Fibroblast of skin of back (primary cell): ENCODE measurements around the gene CYP2J2.
"Not testable (repeated sequence)": the region's sequence is repeated elsewhere in the genome, so short reads cannot be mapped to it uniquely, and the experiment has no call there.

Experiments used
- DNase-seq: peaks from one replicate; pipeline ENCODE4 v3.0.0-alpha.2; 2013

The CYP2J2 gene

GRCh38 chr1:59917785-59918180, 8.8 kb downstream of the CYP2J2 start:
- no peak for DNase-seq

DNA sequence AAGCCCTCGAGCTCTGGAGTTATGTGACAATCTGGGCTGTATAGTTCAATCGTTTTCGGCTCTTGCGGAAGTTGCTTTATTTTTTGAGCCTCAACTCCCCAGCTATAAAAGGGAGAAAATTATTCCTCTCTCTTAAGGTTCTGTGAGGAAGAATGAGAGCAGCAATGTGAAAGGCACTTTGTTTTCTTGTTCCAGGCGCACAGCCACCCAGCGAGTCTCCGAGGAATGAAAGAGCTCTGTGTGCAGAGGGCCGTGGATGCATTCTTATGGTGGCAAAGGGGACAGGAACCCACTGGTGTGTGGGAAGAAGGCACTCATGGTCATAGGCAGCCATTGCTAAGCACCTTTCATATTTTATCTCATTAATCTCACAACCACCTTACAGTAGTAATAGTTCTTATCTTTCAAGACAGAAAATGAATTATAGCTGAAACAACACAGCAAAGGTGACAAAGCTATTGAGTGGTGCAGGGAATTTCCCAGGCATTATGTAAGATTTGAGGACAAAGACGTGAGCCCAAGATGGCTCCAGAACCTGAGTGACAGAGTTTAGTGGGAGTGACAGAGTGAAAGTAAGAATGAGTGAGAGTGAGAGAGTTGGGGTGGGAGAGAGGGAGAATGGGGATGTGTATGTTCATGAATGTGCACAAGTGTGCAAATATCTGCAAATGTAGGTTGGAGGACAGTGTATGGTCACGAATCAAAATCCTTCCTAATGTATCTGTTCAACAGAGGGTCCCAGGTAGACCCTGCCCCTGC, 9.4 kb downstream of the CYP2J2 start:
- DNase-seq, result no peak

DNA sequence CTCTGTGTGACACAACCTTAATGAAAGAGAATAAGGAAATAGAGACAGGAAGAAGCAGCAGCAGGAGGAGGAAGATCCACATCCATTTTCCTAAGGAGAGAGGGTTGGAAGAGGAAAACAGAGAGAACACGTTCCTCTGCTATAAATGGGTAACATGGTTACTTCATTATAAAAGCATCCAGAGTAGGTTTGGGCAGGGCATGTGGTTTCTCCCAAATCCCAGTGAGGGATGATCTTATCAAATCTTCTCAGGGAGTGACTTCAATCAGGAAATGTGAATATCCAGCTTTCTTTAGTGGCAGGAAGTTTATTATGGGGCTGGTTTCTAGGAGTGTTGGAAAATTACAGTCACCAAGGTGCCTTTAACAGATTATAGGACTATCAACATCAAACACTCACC, 11.1 kb downstream of the CYP2J2 start:
- DNase-seq, result no peak

DNA sequence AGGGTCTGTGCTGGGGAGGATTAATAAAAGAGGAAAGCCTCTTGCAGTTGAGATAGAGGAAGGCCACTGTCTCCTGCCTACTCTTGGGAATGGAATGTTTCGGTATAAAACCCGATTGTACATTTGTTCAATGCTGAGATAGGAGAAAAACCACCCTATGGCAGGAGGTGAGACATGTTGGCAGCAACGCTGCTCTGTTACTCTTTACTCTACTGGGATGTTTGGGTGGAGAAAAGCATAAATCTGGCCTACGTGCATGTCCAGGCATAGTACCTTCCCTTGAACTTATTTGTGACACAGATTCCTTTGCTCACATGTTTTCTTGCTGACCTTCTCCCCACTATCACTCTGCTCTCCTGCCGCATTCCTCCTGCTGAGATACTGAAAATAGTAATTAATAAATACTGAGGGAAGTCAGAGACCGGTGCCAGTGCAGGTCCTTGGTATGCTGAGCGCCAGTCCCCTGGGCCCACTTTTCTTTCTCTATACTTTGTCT, 11.7 kb downstream of the CYP2J2 start:
- DNase-seq, result not testable (repeated sequence)

DNA sequence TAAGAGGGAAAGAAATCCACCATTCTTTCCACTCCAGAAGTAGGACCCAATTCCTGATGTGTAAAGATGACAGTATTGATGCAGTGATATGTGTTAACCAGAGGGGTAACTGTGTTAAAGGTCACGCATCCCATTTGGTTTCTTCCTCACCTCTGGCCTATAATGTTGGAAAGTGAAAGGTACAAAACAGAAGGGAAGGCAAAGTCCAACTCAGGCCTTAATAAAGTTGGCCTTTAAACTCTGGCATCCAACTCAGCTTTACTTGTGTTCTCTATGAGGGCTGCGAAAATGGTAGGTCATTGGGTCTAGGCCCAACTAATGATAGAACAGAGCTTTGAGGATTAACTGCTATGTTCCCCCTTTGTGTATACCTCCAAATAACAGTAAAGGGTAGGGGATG, 17.9 kb downstream of the CYP2J2 start:
- DNase-seq, result no peak

DNA sequence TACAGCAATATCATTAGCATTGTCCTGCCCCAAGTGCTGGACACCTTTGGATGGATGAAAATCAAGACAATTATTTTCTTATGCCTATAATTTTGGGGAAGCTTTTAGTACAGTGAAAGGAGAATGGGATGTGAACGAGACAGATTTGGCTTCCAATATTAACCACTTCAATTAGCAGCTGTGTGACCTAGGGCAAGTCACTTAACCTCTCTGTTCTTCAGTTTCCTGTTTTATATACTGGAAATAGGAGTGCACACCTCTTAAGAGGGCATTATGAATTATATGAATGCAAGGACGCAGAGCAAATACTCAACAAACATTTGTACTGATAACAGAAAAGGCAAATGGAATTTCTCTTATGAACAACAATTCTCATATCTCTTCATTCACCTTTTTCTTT, 18.5 kb downstream of the CYP2J2 start:
- DNase-seq, result no peak

- DNase-seq, result no peak
Measured at GRCh38 chr1:59906931-59907330, 19.6 kb downstream of the CYP2J2 start.

- DNase-seq, result peak; percentile 21
Measured at GRCh38 chr1:59903141-59903754, 23.3 kb downstream of the CYP2J2 start.

GRCh38 chr1:59901770-59902388, 24.7 kb downstream of the CYP2J2 start:
- peak; percentile 9 for DNase-seq

DNA sequence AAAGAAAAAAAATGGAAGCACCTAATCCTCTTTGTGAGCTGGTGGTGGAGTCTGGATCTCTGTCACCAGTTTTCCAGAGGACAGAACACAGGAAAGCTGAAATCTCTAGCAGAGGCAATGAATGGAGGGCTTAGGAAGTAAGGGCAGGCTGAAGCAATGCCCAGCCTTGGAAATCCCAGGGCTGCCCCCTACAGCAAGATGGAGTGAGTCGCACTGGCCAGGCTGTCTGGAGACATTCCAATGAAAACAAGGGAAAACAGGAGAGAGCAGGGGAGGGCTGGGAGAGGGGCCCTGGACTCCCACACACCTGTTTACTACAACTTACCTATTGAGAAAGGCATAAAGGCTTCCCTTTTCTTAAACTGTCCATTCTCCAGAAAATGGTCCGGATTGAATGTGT, 25.9 kb downstream of the CYP2J2 start:
- DNase-seq, result no peak

- no peak for DNase-seq
Measured at GRCh38 chr1:59898927-59899326, 27.6 kb downstream of the CYP2J2 start.

- no peak for DNase-seq
Measured at GRCh38 chr1:59897165-59897564, 29.4 kb downstream of the CYP2J2 start.

- no peak for DNase-seq
Measured at GRCh38 chr1:59892841-59893811, 33.4 kb downstream of the CYP2J2 start.

DNA sequence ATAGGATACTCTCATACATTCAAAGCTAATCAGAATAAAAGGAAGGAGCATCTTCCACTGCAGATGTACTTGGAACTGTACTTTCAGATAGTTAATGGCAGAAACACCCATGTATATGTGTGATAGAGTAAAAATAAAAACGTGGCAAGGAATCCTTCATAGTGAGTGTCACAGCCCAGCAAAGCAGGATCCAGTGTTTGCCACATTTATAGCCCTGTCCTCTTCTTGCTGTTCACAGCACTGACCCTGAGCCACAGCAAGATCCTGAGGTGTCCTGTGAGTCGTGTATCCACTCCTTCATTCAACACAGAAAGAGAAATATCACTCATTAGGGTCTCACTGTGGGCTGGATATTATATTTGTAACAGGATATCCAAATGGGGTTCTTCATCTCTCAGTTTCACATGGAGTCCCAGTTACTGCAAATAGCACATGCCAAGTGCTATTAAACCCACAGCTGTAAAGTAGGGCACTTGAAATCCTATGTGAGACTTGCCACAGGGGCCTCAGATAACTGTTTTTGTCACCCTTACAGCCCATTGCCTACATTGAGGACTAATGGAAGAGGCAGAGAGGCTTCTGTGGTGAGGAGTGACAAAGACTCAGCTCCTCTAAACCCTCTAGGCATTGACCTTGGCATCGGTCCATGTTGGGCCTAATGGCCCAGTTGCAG, 41.3 kb downstream of the CYP2J2 start:
- DNase-seq, result no peak

DNA sequence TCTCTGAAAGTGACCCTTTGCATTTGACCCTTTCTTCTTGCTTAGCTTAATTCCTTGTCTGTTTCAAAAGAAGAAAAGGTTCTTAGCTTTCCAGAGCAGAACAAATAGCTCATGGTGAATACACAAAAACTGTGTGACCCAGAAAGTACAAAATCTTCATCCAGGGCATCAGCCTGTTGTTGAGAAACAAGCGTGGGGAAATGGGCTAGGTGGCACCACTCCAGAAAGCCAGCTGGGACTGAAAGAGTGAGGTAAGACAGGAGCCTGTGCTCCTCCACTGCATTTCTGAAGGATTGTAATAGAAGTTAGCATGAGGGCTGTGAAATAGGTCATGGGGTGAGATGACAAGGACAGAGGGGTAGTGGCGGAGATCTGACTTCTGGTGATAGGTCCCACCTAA, 45.8 kb downstream of the CYP2J2 start:
- DNase-seq, result no peak

DNA sequence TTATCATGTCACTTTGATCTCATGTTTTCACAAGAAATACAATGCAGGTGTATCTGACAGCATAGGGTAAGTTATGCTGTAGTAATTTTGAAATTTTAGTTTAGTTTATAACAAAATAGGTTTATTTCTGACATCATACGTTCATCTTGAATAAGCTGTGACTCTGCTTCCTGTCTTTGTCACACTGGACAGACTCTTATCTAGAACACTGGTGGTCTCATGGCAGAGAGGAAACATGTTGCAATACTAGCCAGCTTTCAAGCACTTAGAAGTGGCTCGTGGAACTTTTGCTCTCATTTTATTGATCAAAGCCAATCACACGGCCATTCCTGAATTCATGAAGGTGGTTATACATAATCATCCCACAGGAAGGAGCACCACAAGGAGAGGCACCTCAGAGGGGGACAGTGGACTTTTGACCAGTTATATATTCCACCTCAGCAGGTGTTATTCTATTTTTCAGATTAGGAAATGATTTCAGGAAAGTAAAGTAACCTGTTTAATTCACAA, 46.5 kb downstream of the CYP2J2 start:
- no peak for DNase-seq

GRCh38 chr1:59879574-59879973, 47.0 kb downstream of the CYP2J2 start:
- DNase-seq, result peak; percentile 52

- DNase-seq, result no peak
Measured at GRCh38 chr1:59878370-59878769, 48.2 kb downstream of the CYP2J2 start.

GRCh38 chr1:59877108-59877682, 49.4 kb downstream of the CYP2J2 start:
- DNase-seq, result no peak

- DNase-seq, result no peak
Measured at GRCh38 chr1:59871746-59872145, 54.8 kb downstream of the CYP2J2 start.

- DNase-seq, result no peak
Measured at GRCh38 chr1:59866462-59866861, 60.1 kb downstream of the CYP2J2 start.
